AG04450 (cell line): ENCODE measurements around the gene SDK1. TPM values are rescaled to one million over a fixed set of nuclear protein-coding genes. Genes with fewer than 3 reads are reported as not detected.

Experiments
- CTCF ChIA-PET: fragments of 300-600, 350-600 bp; formaldehyde crosslinking; extraction: SDS; loops from one replicate; lab custom pipeline; 2022; ENCODE audit warnings: antibody characterized with exemption, inconsistent platforms; lab: Charles Lee
- POLR2A ChIA-PET: fragments of 350-600 bp; formaldehyde crosslinking; extraction: SDS; loops from one replicate; lab custom pipeline; 2021; ENCODE audit warnings: antibody characterized with exemption, inconsistent platforms; lab: Yijun Ruan, JAX
- DNase-seq: peaks from one replicate; pipeline ENCODE4 v3.0.0-alpha.2; 2011; ENCODE audit warnings: low read depth, low spot score
- H3K27ac ChIP-seq: one replicate; pipeline ENCODE4 v1.5.1; 2012; ENCODE audit warnings: low read depth, low read length, control low read depth
- H3K27me3 ChIP-seq: one replicate; pipeline ENCODE4 v1.6.0; 2012; ENCODE audit warnings: low read length; ENCODE audit not compliant: control insufficient read depth, insufficient read depth
- H3K4me3 ChIP-seq: 2 replicates; pipeline ENCODE4 v1.5.1; 2011; ENCODE audit warnings: mild to moderate bottlenecking, low read depth, low read length, control low read depth
- H3K9me3 ChIP-seq: 2 replicates; pipeline ENCODE4 v1.5.1; 2012; ENCODE audit warnings: low read length; ENCODE audit not compliant: control insufficient read depth, insufficient read depth
- CTCF ChIP-seq: IDR thresholded peaks from 2 replicates; pipeline ENCODE4 v1.5.1; 2011; ENCODE audit warnings: low read depth, low read length, control low read depth, inconsistent platforms
- polyA plus RNA-seq: library from polyadenylated mRNA; depleted of rRNA; stranded (reverse); fragments of >200 nt; gene quantifications from 2 replicates; pipeline ENCODE4 v1.2.3, GENCODE V29; 2011

The SDK1 gene
- polyA plus RNA-seq, 1 experiment = 2.2 TPM

- no peak for DNase-seq
- POLR2A ChIA-PET = no interaction called here
- Histone ChIP-seq H3K27ac (no peak overlapping the region), H3K4me3 (no peak overlapping the region), H3K27me3 (no peaks in the 10 kb centered on the region), H3K9me3 (peaks cover 15% of the 10 kb centered on the region)
- CTCF ChIA-PET = no interaction called here
- TF ChIP-seq CTCF = no peak
These were observed 432.6 kb downstream of the SDK1 start for GRCh38 chr7:3733541-3734140.

DNA sequence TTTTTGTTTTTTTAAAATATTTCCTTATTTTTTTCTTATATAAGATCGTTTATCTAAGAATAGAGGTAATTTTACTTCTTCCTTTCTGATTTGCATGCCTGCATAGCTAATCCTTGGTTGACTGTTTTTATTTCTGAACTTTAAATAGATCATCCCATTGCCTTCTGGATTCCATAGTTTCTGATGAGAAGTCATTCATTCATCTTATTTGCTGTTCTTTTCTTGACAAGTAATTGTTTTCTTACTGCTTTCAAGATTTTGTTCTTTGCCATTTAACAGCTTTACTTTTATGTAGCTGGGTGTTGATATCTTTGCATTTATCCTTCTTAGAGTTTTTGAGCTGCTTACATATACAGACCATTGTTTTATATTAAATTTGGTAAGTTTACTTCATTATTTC is 437.9 kb downstream of the SDK1 start:
- ChIA-PET POLR2A (no interaction called here), CTCF (no interaction called here)

DNA sequence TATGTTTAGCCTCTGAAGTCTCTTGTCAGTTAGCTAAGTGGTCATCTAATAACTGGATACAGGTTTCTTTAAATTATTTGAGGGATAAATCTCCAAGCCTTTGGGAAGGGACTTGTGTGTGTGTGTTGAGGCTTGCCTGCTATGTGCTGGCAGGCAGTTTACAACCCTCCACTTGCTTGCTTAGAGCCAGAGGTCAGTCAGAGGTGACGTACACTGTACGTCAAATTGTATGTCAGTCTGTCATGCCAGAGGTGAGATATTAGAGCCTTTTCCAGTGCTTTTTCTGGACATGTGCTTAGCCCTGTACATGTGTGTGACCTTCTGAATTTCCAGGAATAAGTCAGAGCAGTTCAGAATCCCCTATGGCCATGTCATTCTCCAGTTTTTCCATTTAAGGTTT is 438.9 kb downstream of the SDK1 start:
- Histone ChIP-seq H3K4me3 (no peak overlapping the region), H3K9me3 (peaks cover 15% of the 10 kb centered on the region), H3K27ac (no peak overlapping the region), H3K27me3 (no peaks in the 10 kb centered on the region)
- no peak for DNase-seq
- TF ChIP-seq CTCF = no peak
- ChIA-PET CTCF (interaction anchor here (0.5 kb wide), 1 partner anchor 248 kb away, joined by 6 read pairs; no protein-coding TSS in a partner anchor), POLR2A (no interaction called here)

More for the DNA sequence above, 437.9 kb downstream of the SDK1 start:
- Histone ChIP-seq H3K27me3 (no peaks in the 10 kb centered on the region), H3K9me3 (peaks cover 15% of the 10 kb centered on the region), H3K27ac (no peak overlapping the region), H3K4me3 (no peak overlapping the region)
- no peak for TF ChIP-seq CTCF
- no peak for DNase-seq

- CTCF ChIA-PET = no interaction called here
- DNase-seq = no peak
- POLR2A ChIA-PET = no interaction called here
- TF ChIP-seq CTCF = no peak
- Histone ChIP-seq H3K27me3 (no peaks in the 10 kb centered on the region), H3K9me3 (no peaks in the 10 kb centered on the region), H3K4me3 (no peak overlapping the region), H3K27ac (no peak overlapping the region)
These were observed 446.4 kb downstream of the SDK1 start for GRCh38 chr7:3747467-3747866.

DNA sequence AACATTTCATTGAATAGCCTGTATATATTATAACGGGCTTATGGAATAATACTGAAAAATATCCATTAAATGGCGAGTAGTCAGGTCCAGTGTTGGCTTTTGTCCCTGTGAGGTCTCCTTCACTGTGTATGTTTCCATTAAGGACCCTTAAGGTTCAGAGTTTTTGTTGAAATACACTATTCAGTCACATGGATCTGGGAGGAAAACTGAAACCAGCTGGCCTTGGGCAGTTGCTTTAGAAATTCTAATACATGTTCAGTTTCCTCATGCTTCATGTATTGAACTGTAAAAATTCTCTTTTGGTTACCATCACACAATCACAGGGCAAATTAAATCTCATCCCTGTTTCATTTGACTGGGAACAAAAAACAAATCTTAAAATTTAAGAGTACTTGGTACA is 447.3 kb downstream of the SDK1 start:
- CTCF ChIA-PET = no interaction called here
- no peak for TF ChIP-seq CTCF
- no peaks in the 10 kb centered on the region for H3K27me3 ChIP-seq
- H3K4me3 ChIP-seq = no peak overlapping the region
- POLR2A ChIA-PET = no interaction called here
- DNase-seq = no peak
- H3K27ac ChIP-seq = no peak overlapping the region
- H3K9me3 ChIP-seq = no peaks in the 10 kb centered on the region
